Neutrophil (primary cell): ENCODE data around the gene IL18RAP.

ENCODE experiments used
- H3K27ac ChIP-seq: fragments of 200-600 bp; sonication (generic); 2 replicates; pipeline ENCODE4 v1.5.1; 2016; ENCODE audit warnings: mild to moderate bottlenecking, moderate library complexity
- H3K27me3 ChIP-seq: fragments of 200-600 bp; sonication (generic); 2 replicates; pipeline ENCODE4 v1.6.0; 2016; ENCODE audit warnings: mild to moderate bottlenecking
- H3K36me3 ChIP-seq: fragments of 200-600 bp; sonication (generic); 2 replicates; pipeline ENCODE4 v1.5.1; 2017
- H3K4me1 ChIP-seq, 2 experiments: fragments of 200-600 bp in 1 of 2; sonication (generic) in 1 of 2; 1 replicate in 1 of 2; 2 replicates in 1 of 2; pipeline versions ENCODE4 v1.5.1 to v1.6.1; 2013 to 2016; ENCODE audit warnings: low read depth in 1 of 2, low read length in 1 of 2, mild to moderate bottlenecking in 1 of 2, moderate library complexity in 1 of 2; ENCODE audit not compliant: control insufficient read depth in 1 of 2, insufficient read depth in 1 of 2
- H3K4me3 ChIP-seq, 2 experiments: fragments of 200-600 bp in 1 of 2; sonication (generic) in 1 of 2; 1 replicate in 1 of 2; 2 replicates in 1 of 2; pipeline ENCODE4 v1.5.1; 2013 to 2016; ENCODE audit warnings: low read depth in 1 of 2, low read length in 1 of 2, mild to moderate bottlenecking in 1 of 2, moderate library complexity in 1 of 2
- H3K9me3 ChIP-seq: fragments of 200-600 bp; sonication (generic); 2 replicates; pipeline ENCODE4 v1.5.1; 2016
- CTCF ChIP-seq: fragments of 200-600 bp; sonication (generic); IDR thresholded peaks from 2 replicates; pipeline ENCODE4 v1.5.1; 2016; ENCODE audit warnings: antibody characterized with exemption

IL18RAP gene

GRCh38 chr2:102422910-102423309 is at the start of gene IL18RAP:
TSS of gene IL18RAP (plus strand) at chr2:102423160. CDS start at chr2:102423278, 118 bp downstream.
- H3K4me1 ChIP-seq, result peaks cover 99 to 100% of the 10 kb centered on the region in 2 experiments
- H3K27me3 ChIP-seq, result no peaks in the 10 kb centered on the region

GRCh38 chr2:102376052-102376591 is 46.8 kb upstream of the IL18RAP start:
- no peak for TF ChIP-seq CTCF
- Histone ChIP-seq H3K4me1 (no peaks in the 10 kb centered on the region), H3K4me3 (no peak overlapping the region)

More at GRCh38 chr2:102422910-102423309, at the start of gene IL18RAP:
- peak within 1 kb of the TSS; percentile 41 to 69 for H3K4me3 ChIP-seq
- TF ChIP-seq CTCF, result no peak
- H3K9me3 ChIP-seq, result no peaks in the 10 kb centered on the region
- H3K27ac ChIP-seq, result peak within 1 kb of the TSS; percentile 86
- no peaks in the 10 kb centered on the region for H3K36me3 ChIP-seq

GRCh38 chr2:102383722-102384121 is 39.2 kb upstream of the IL18RAP start:
- Histone ChIP-seq H3K27ac (no peak overlapping the region), H3K9me3 (no peaks in the 10 kb centered on the region), H3K4me3 (no peak overlapping the region), H3K4me1 (no peaks in the 10 kb centered on the region), H3K36me3 (peaks cover 46% of the 10 kb centered on the region), H3K27me3 (no peaks in the 10 kb centered on the region)
- TF ChIP-seq CTCF, result no peak

More at GRCh38 chr2:102376052-102376591, 46.8 kb upstream of the IL18RAP start:
- Histone ChIP-seq H3K27ac (no peak overlapping the region), H3K36me3 (peaks cover 20% of the 10 kb centered on the region), H3K27me3 (no peaks in the 10 kb centered on the region), H3K9me3 (no peaks in the 10 kb centered on the region)

DNA sequence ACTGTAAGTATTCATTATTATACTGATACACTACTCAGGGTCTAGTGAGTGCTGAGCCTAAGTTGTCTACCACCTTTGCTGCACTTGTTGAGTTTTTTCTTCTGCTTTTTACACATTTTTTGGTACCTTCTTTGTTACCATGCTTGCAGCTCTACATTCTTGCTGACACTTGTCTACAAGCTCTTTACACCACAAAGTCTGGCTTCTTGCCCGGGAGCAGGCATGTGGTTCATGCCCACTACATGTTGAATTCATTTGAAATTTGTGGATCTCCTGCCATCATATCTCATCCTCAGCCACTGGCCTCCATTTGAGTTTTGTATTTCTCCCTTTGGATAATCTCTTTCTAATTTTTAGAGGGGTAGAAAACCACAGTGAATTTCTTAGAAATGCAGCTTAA is 37.4 kb upstream of the IL18RAP start:
- Histone ChIP-seq H3K36me3 (peaks cover 63% of the 10 kb centered on the region), H3K27ac (no peak overlapping the region), H3K9me3 (no peaks in the 10 kb centered on the region), H3K4me3 (no peak overlapping the region), H3K4me1 (no peaks in the 10 kb centered on the region), H3K27me3 (no peaks in the 10 kb centered on the region)
- no peak for TF ChIP-seq CTCF

- no peak for TF ChIP-seq CTCF
- no peaks in the 10 kb centered on the region for H3K27me3 ChIP-seq
- H3K36me3 ChIP-seq, result peaks cover 64% of the 10 kb centered on the region
- no peaks in the 10 kb centered on the region for H3K4me1 ChIP-seq
- H3K9me3 ChIP-seq, result no peaks in the 10 kb centered on the region
- H3K27ac ChIP-seq, result no peak overlapping the region
- no peak overlapping the region for H3K4me3 ChIP-seq
Measured at GRCh38 chr2:102386004-102386403, 37.0 kb upstream of the IL18RAP start.
